Measurements from ENCODE around the gene CFP. TPM values are rescaled to one million over a fixed set of nuclear protein-coding genes. Genes with fewer than 3 reads are reported as not detected.
A peak's percentile ranks its signal among the peaks of the same experiment; 100 is the strongest.

The CFP gene
- total and polyA plus RNA-seq, 2 of the 13 experiments (the other 11 are each of a cell fraction or from before 2014, with no cell fraction given) = 0.01 TPM; not detected in 1

DNA sequence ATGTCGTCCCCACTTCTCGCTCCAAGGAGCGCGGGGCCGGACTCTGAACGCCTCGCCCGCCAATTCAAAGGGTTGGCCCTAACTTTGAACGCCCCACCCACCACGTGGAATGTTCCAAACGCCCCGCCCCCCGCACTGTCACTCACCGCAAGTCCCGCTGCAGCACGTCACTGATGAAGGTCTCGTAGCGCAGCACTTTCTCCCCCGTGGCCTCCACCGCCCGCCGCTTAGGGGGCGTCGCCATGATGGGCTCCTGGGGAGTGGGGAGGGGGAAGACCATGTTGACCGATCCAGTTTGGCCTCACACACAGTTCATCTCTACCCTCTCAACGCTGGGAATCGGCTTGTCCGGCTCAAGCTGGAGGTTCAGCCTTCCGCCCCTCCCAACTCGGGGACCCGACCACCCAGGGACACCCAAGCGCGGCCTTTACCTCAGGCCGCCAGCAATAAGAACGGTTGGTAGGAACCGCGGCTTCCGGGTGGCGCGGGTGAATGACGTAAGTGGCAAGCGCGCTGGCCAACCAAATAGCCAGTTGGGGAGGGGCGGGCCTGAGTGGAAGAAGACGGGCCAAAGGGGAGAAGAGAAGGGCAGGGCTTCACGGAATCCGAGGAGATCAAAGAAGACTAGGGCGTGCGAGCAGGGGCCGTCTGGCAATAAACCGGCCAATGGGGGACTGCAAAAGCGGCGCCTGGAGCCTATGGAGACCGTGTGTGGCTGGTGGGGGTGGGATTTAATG is 29.1 kb upstream of the CFP start, which contains the start of gene UXT (continued):
- TF ChIP-seq BORCS8-MEF2B (CRISPR knock-in tag; IDR thresholded peaks at IDR 0.05) (no peak; the same call in 1 of the 2 replicates), ZZZ3 (CRISPR knock-in tag; IDR thresholded peaks at IDR 0.05; ENCODE audit: borderline replicate concordance) (peak; percentile 49; the same call in 1 of the 2 replicates), ATF1 (CRISPR knock-in tag; IDR thresholded peaks at IDR 0.05) (peak; percentile 97), MXI1 (IDR thresholded peaks at IDR 0.05; ENCODE audit: borderline replicate concordance, low read depth, low read length) (peak; percentile 72; the same call in 1 of the 3 replicates), XBP1 (CRISPR knock-in tag; IDR thresholded peaks at IDR 0.05) (no peak), ZSCAN21 (CRISPR knock-in tag; IDR thresholded peaks at IDR 0.05; ENCODE audit: borderline replicate concordance) (peak; percentile 77), ZNF724P (CRISPR knock-in tag; IDR thresholded peaks at IDR 0.05; ENCODE audit: borderline replicate concordance) (no peak), KDM5B (CRISPR knock-in tag; IDR thresholded peaks at IDR 0.05; ENCODE audit: borderline replicate concordance) (peak; percentile 69; the same call in 1 of the 2 replicates), HOXA3 (CRISPR knock-in tag; IDR thresholded peaks at IDR 0.05) (peak; percentile 65), PAWR (CRISPR knock-in tag; IDR thresholded peaks at IDR 0.05; ENCODE audit: borderline replicate concordance) (no peak), ZFP36L2 (CRISPR knock-in tag; IDR thresholded peaks at IDR 0.05) (no peak), NONO (IDR thresholded peaks at IDR 0.05) (no peak), NONO (CRISPR knock-in tag; conservative IDR thresholded peaks at IDR 0.05) (peak; percentile 59), CBX5 (CRISPR knock-in tag; IDR thresholded peaks at IDR 0.05; ENCODE audit: borderline replicate concordance) (no peak), SAP130 (CRISPR knock-in tag; IDR thresholded peaks at IDR 0.05; ENCODE audit: low read depth) (peak; percentile 78), BRCA1 (CRISPR knock-in tag; IDR thresholded peaks at IDR 0.05) (no peak), KDM3A (CRISPR knock-in tag; IDR thresholded peaks at IDR 0.05; ENCODE audit: low read depth) (no peak), HOXA7 (CRISPR knock-in tag; IDR thresholded peaks at IDR 0.05) (no peak), NFRKB (IDR thresholded peaks at IDR 0.05) (no peak)
- TF ChIP-seq, protein P1, sequence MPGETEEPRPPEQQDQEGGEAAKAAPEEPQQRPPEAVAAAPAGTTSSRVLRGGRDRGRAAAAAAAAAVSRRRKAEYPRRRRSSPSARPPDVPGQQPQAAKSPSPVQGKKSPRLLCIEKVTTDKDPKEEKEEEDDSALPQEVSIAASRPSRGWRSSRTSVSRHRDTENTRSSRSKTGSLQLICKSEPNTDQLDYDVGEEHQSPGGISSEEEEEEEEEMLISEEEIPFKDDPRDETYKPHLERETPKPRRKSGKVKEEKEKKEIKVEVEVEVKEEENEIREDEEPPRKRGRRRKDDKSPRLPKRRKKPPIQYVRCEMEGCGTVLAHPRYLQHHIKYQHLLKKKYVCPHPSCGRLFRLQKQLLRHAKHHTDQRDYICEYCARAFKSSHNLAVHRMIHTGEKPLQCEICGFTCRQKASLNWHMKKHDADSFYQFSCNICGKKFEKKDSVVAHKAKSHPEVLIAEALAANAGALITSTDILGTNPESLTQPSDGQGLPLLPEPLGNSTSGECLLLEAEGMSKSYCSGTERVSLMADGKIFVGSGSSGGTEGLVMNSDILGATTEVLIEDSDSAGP (CRISPR knock-in tag; IDR thresholded peaks at IDR 0.05; ENCODE audit: borderline replicate concordance) = peak; percentile 71; the same call in 1 of the 2 replicates
- TF ChIP-seq, protein P2, sequence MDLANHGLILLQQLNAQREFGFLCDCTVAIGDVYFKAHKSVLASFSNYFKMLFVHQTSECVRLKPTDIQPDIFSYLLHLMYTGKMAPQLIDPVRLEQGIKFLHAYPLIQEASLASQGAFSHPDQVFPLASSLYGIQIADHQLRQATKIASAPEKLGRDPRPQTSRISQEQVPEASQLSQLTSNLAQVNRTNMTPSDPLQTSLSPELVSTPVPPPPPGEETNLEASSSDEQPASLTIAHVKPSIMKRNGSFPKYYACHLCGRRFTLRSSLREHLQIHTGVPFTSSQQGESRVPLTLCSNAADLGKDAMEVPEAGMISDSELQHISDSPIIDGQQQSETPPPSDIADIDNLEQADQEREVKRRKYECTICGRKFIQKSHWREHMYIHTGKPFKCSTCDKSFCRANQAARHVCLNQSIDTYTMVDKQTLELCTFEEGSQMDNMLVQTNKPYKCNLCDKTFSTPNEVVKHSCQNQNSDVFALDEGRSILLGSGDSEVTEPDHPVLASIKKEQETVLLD (CRISPR knock-in tag; IDR thresholded peaks at IDR 0.05; ENCODE audit: low read depth) = 0 out of 2 replicates have a peak, but pooled peaks have one; percentile 53
- TF ChIP-seq, protein P3, sequence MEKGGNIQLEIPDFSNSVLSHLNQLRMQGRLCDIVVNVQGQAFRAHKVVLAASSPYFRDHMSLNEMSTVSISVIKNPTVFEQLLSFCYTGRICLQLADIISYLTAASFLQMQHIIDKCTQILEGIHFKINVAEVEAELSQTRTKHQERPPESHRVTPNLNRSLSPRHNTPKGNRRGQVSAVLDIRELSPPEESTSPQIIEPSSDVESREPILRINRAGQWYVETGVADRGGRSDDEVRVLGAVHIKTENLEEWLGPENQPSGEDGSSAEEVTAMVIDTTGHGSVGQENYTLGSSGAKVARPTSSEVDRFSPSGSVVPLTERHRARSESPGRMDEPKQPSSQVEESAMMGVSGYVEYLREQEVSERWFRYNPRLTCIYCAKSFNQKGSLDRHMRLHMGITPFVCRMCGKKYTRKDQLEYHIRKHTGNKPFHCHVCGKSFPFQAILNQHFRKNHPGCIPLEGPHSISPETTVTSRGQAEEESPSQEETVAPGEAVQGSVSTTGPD (CRISPR knock-in tag; IDR thresholded peaks at IDR 0.05) = no peak
- TF ChIP-seq, protein P4, sequence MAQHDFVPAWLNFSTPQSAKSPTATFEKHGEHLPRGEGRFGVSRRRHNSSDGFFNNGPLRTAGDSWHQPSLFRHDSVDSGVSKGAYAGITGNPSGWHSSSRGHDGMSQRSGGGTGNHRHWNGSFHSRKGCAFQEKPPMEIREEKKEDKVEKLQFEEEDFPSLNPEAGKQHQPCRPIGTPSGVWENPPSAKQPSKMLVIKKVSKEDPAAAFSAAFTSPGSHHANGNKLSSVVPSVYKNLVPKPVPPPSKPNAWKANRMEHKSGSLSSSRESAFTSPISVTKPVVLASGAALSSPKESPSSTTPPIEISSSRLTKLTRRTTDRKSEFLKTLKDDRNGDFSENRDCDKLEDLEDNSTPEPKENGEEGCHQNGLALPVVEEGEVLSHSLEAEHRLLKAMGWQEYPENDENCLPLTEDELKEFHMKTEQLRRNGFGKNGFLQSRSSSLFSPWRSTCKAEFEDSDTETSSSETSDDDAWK (CRISPR knock-in tag; IDR thresholded peaks at IDR 0.05) = no peak
- TF ChIP-seq, protein P5, sequence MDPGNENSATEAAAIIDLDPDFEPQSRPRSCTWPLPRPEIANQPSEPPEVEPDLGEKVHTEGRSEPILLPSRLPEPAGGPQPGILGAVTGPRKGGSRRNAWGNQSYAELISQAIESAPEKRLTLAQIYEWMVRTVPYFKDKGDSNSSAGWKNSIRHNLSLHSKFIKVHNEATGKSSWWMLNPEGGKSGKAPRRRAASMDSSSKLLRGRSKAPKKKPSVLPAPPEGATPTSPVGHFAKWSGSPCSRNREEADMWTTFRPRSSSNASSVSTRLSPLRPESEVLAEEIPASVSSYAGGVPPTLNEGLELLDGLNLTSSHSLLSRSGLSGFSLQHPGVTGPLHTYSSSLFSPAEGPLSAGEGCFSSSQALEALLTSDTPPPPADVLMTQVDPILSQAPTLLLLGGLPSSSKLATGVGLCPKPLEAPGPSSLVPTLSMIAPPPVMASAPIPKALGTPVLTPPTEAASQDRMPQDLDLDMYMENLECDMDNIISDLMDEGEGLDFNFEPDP (CRISPR knock-in tag; conservative IDR thresholded peaks at IDR 0.05) = no peak

All from HepG2 (cell line).